ENCODE measurements around the gene DXO. TPM values are rescaled to one million over a fixed set of nuclear protein-coding genes. Genes with fewer than 3 reads are reported as not detected.

Gene DXO
- total RNA-seq, 1 experiment from 2014 or later: 13.8 TPM

- TF ChIP-seq AR (CRISPR knock-in tag; IDR thresholded peaks at IDR 0.05) (no peak), TEAD4 (CRISPR knock-in tag; IDR thresholded peaks at IDR 0.05) (no peak), EMX1 (CRISPR knock-in tag; IDR thresholded peaks at IDR 0.05) (no peak), MYBL2 (CRISPR knock-in tag; IDR thresholded peaks at IDR 0.05) (no peak), RELA (CRISPR knock-in tag; IDR thresholded peaks at IDR 0.05; ENCODE audit: borderline replicate concordance) (no peak), HMGA2 (CRISPR knock-in tag; IDR thresholded peaks at IDR 0.05) (no peak), GABPB1 (CRISPR knock-in tag; IDR thresholded peaks at IDR 0.05) (no peak)
Measured at GRCh38 chr6:31920811-31921210, 51.1 kb downstream of the DXO start (continued).

Small RNA genes within 50 kb of the gene (microRNA-seq; reads per million reads assigned to microRNA genes)
- gene MIR1236 (ENCODE audit: borderline number of aligned reads): 1.4 reads per million

Other genes starting within 250 kb of the DXO start
- gene MPIG6B, start 248.8 kb downstream of the DXO start, total RNA-seq (2021): 0.09 to 0.11 TPM (median 0.11 TPM) in 3 replicates
- gene DDAH2, start 242.8 kb downstream of the DXO start, total RNA-seq (2021): 62.2 to 67.3 TPM (median 65.8 TPM) in 3 replicates
- gene CLIC1, start 235.6 kb downstream of the DXO start, total RNA-seq (2021): 229 to 244 TPM (median 230 TPM) in 3 replicates
- 43.1 to 62.3 TPM (median 56.1 TPM) in 3 replicates for gene MSH5, start 232.1 kb downstream of the DXO start, total RNA-seq (2021)
- gene SAPCD1, start 209.5 kb downstream of the DXO start, total RNA-seq (2021): 13.3 to 16.9 TPM (median 13.7 TPM) in 3 replicates
- 1.2 to 1.8 TPM (median 1.4 TPM) in 3 replicates for gene VWA7, start 194.8 kb downstream of the DXO start, total RNA-seq (2021)
- gene VARS1, start 176.4 kb downstream of the DXO start, total RNA-seq (2021): 147 to 177 TPM (median 161 TPM) in 3 replicates
- gene LSM2, start 165.2 kb downstream of the DXO start, total RNA-seq (2021): 104 to 121 TPM (median 119 TPM) in 3 replicates
- 1.2 to 2.1 TPM (median 1.9 TPM) in 3 replicates for gene HSPA1L, start 156.9 kb downstream of the DXO start, total RNA-seq (2021)
- gene HSPA1A, start 156.6 kb downstream of the DXO start, total RNA-seq (2021): 57.2 to 80.1 TPM (median 75.8 TPM) in 3 replicates
- 75.3 to 105 TPM (median 96.4 TPM) in 3 replicates for gene HSPA1B, start 144.4 kb downstream of the DXO start, total RNA-seq (2021)
- gene NEU1, start 109.3 kb downstream of the DXO start, total RNA-seq (2021): 42.6 to 44.8 TPM (median 42.8 TPM) in 3 replicates
- gene SLC44A4, start 93.1 kb downstream of the DXO start, total RNA-seq (2021): 3.1 to 3.5 TPM (median 3.5 TPM) in 3 replicates
- 137 to 169 TPM (median 168 TPM) in 3 replicates for gene EHMT2, start 74.4 kb downstream of the DXO start, total RNA-seq (2021)
- gene ZBTB12, start 70.1 kb downstream of the DXO start, total RNA-seq (2021): 24.0 to 46.2 TPM (median 44.1 TPM) in 3 replicates
- 1.3 TPM in 3 replicates for gene C2, start 44.4 kb downstream of the DXO start, total RNA-seq (2021)
- gene CFB, start 26.0 kb downstream of the DXO start, total RNA-seq (2021): 1.4 to 2.7 TPM (median 1.4 TPM) in 3 replicates
- gene NELFE, start 13.2 kb downstream of the DXO start, total RNA-seq (2021): 73.8 to 88.7 TPM (median 79.0 TPM) in 3 replicates
- gene SKIC2, start 13.0 kb downstream of the DXO start, total RNA-seq (2021): 80.0 to 84.0 TPM (median 81.8 TPM) in 3 replicates
- 3.8 to 5.2 TPM (median 4.2 TPM) in 3 replicates for gene C4A, start 9.9 kb upstream of the DXO start, total RNA-seq (2021)
- 3.7 to 5.1 TPM (median 5.0 TPM) in 3 replicates for gene C4B, start 42.7 kb upstream of the DXO start, total RNA-seq (2021)
- 1.2 to 1.5 TPM (median 1.4 TPM) in 3 replicates for gene CYP21A2, start 66.3 kb upstream of the DXO start, total RNA-seq (2021)
- gene TNXB, start 137.2 kb upstream of the DXO start, total RNA-seq (2021): 6.4 to 10.9 TPM (median 9.0 TPM) in 3 replicates
- gene ATF6B, start 156.1 kb upstream of the DXO start, total RNA-seq (2021): 46.1 to 49.1 TPM (median 47.5 TPM) in 3 replicates
- gene FKBPL, start 158.2 kb upstream of the DXO start, total RNA-seq (2021): 8.2 to 9.0 TPM (median 8.4 TPM) in 3 replicates
- gene PRRT1, start 179.8 kb upstream of the DXO start, total RNA-seq (2021): 1.4 to 2.2 TPM (median 1.6 TPM) in 3 replicates
- 30.0 to 33.8 TPM (median 31.6 TPM) in 3 replicates for gene PPT2, start 182.0 kb upstream of the DXO start, total RNA-seq (2021)
- 15.7 to 17.5 TPM (median 17.4 TPM) in 3 replicates for gene EGFL8, start 192.5 kb upstream of the DXO start, total RNA-seq (2021)
- 84.5 to 88.9 TPM (median 87.5 TPM) in 3 replicates for gene AGPAT1, start 203.9 kb upstream of the DXO start, total RNA-seq (2021)
- gene RNF5, start 206.3 kb upstream of the DXO start, total RNA-seq (2021): 108 to 114 TPM (median 111 TPM) in 3 replicates
- 17.7 to 20.0 TPM (median 18.1 TPM) in 3 replicates for gene AGER, start 212.1 kb upstream of the DXO start, total RNA-seq (2021)
- 130 to 165 TPM (median 150 TPM) in 3 replicates for gene PBX2, start 218.1 kb upstream of the DXO start, total RNA-seq (2021)
- 10.0 to 14.0 TPM (median 13.1 TPM) in 3 replicates for gene GPSM3, start 220.5 kb upstream of the DXO start, total RNA-seq (2021)